Spleen (tissue), 11 donors: Measurements from ENCODE around the gene TRHDE. TPM values are rescaled to one million over a fixed set of nuclear protein-coding genes. Genes with fewer than 3 reads are reported as not detected.

Experiments used
- DNase-seq: peaks from one replicate; pipeline ENCODE4 v3.0.0-alpha.2; 2020
- H3K27ac ChIP-seq, 8 donors: fragments of 200-600 bp; sonication (generic) in 7 of 8; 1 replicate in 4 of 8; 2 replicates in 4 of 8; pipeline versions ENCODE4 v1.5.0 to v1.8.0; 2016 to 2021; ENCODE audit warnings: inconsistent platforms in 4 of 8, mild to moderate bottlenecking in 4 of 8, moderate library complexity in 1 of 8
- H3K27me3 ChIP-seq, 7 donors: fragments of 200-600 bp; sonication (generic) in 6 of 7; replicated peaks in 1 of 7; 1 replicate in 4 of 7; 2 replicates in 3 of 7; pipeline versions ENCODE4 v1.5.0 to v1.8.0; 2016 to 2021; ENCODE audit warnings: inconsistent platforms in 3 of 7, mild to moderate bottlenecking in 1 of 7
- H3K36me3 ChIP-seq, 6 donors: fragments of 200-600 bp; sonication (generic) in 5 of 6; 1 replicate in 4 of 6; 2 replicates in 2 of 6; pipeline versions ENCODE4 v1.5.0 to v1.8.0; 2016 to 2021; ENCODE audit warnings: inconsistent platforms in 2 of 6
- H3K4me1 ChIP-seq, 6 donors: fragments of 200-600 bp; sonication (generic) in 5 of 6; 1 replicate in 3 of 6; 2 replicates in 3 of 6; pipeline versions ENCODE4 v1.5.0 to v1.8.0; 2016 to 2021; ENCODE audit warnings: inconsistent platforms in 3 of 6
- H3K4me3 ChIP-seq, 8 donors: fragments of 200-600 bp; sonication (generic) in 7 of 8; 1 replicate in 4 of 8; 2 replicates in 4 of 8; pipeline versions ENCODE4 v1.5.0 to v1.8.0; 2016 to 2021; ENCODE audit warnings: inconsistent platforms in 4 of 8, mild to moderate bottlenecking in 4 of 8, moderate library complexity in 2 of 8
- H3K9me3 ChIP-seq, 8 donors: fragments of 200-600 bp; sonication (generic) in 7 of 8; 1 replicate in 4 of 8; 2 replicates in 4 of 8; pipeline versions ENCODE4 v1.5.0 to v1.8.0; 2016 to 2021; ENCODE audit warnings: inconsistent platforms in 4 of 8
- CTCF ChIP-seq, 11 experiments: fragments of 200-600 bp in 7 of 11; fragments of 450-650 bp in 4 of 11; sonication (generic) in 4 of 11; IDR thresholded peaks in 8 of 11; conservative IDR thresholded peaks in 3 of 11; 1 replicate in 7 of 11; 2 replicates in 4 of 11; pipeline versions ENCODE4 v1.4.0 to v1.8.0; 2016 to 2021; ENCODE audit warnings: antibody characterized with exemption in 11 of 11, inconsistent platforms in 4 of 11, mild to moderate bottlenecking in 1 of 11
- POLR2A ChIP-seq, 3 donors: fragments of 450-650 bp; IDR thresholded peaks; one replicate each; pipeline ENCODE4 v1.5.1; 2017; ENCODE audit warnings: antibody characterized with exemption in 3 of 3, mild to moderate bottlenecking in 1 of 3
- POLR2AphosphoS5 ChIP-seq, 3 donors: sonication (generic); formaldehyde crosslinking; IDR thresholded peaks; one replicate each; pipeline ENCODE4 v1.5.1; 2017; ENCODE audit warnings: antibody characterized with exemption in 3 of 3
- WGBS, 5 donors: extraction: QIAGEN DNeasy Blood & Tissue Kit in 3 of 5; methylation state at CpG; one replicate each; pipeline versions ENCODE4 v1.1.5 to v1.1.7; 2013 to 2018; 5-methylcytosine and 5-hydroxymethylcytosine counted together
- intact Hi-C: fragments of 100-400 bp; cut with DNase I; formaldehyde crosslinking; loops from one replicate; pipeline ENCODE4 v1.15.0; 2023; ENCODE audit warnings: low total_unique reads
- polyA plus RNA-seq, 3 donors: library from polyadenylated mRNA; stranded (reverse); fragments of 200-250 nt; gene quantifications; one replicate each; pipeline ENCODE4 v1.2.1, GENCODE V29; 2013
- total RNA-seq, 7 donors: library from RNA; depleted of rRNA in 3 of 7; stranded (reverse); fragments of >200 nt in 3 of 7; fragmentation: NEBNext Ultra II Directional in 4 of 7; extraction: Animal tissue kit (Norgen Biotek cat#: 25700) in 4 of 7; gene quantifications; one replicate each; pipeline versions ENCODE4 v1.1.0 to v1.2.1, GENCODE V29; 2016 to 2021
- donor health status: healthy with polysubstance abuse.
- donor health status: DM: no; HTN: no; CAD: no; lungs with moderate emphysema.
- donor health status: DM: no; HTN: no; CAD: no.
- donor health status: Bipolar disorder and iron deficiency.
- donor health status: healthy.
- donor health status: DM: no; HTN: no; CAD: no.
- donor health status: DM: yes; HTN: yes; CAD: no.

TRHDE gene
- total and polyA plus RNA-seq, 10 donors = 0.26 to 32.7 (median 16.3) TPM

GRCh38 chr12:72304751-72305150 is 32.6 kb downstream of the TRHDE start:
- intact Hi-C loops = no loop called here
- 25 to 44% (median 38%) methylated on average over 2 of the region's 2 CpGs for WGBS, 5 donors
- H3K27ac ChIP-seq = no peak overlapping the region

GRCh38 chr12:72307229-72307628 is 35.1 kb downstream of the TRHDE start:
- Histone ChIP-seq H3K4me3 (no peak overlapping the region), H3K27ac (no peak overlapping the region), H3K27me3 (no peaks in the 10 kb centered on the region), H3K4me1 (no peaks in the 10 kb centered on the region), H3K36me3 (no peaks in the 10 kb centered on the region), H3K9me3 (no peaks in the 10 kb centered on the region)
- 85 to 92% (median 90%) methylated on average over 6 of the region's 6 CpGs for WGBS, 5 donors
- intact Hi-C loops = no loop called here
- TF ChIP-seq POLR2AphosphoS5 (IDR thresholded peaks at IDR 0.05) = no peak
- no peak for TF ChIP-seq POLR2A (IDR thresholded peaks at IDR 0.05)
- no peak for TF ChIP-seq CTCF (IDR thresholded peaks at IDR 0.05 in 8 of 11, conservative IDR thresholded peaks at IDR 0.05 in 3 of 11)
- no peak for DNase-seq

More at GRCh38 chr12:72304751-72305150, 32.6 kb downstream of the TRHDE start:
- Histone ChIP-seq H3K27me3 (no peaks in the 10 kb centered on the region), H3K9me3 (no peaks in the 10 kb centered on the region), H3K4me3 (no peak overlapping the region), H3K4me1 (no peaks in the 10 kb centered on the region), H3K36me3 (no peaks in the 10 kb centered on the region)
- no peak for TF ChIP-seq CTCF (IDR thresholded peaks at IDR 0.05 in 8 of 11, conservative IDR thresholded peaks at IDR 0.05 in 3 of 11)
- no peak for TF ChIP-seq POLR2AphosphoS5 (IDR thresholded peaks at IDR 0.05)
- no peak for TF ChIP-seq POLR2A (IDR thresholded peaks at IDR 0.05)
- no peak for DNase-seq

GRCh38 chr12:72311946-72312345 is 39.8 kb downstream of the TRHDE start:
- no peak for TF ChIP-seq POLR2A (IDR thresholded peaks at IDR 0.05)
- no peak for TF ChIP-seq CTCF (IDR thresholded peaks at IDR 0.05 in 8 of 11, conservative IDR thresholded peaks at IDR 0.05 in 3 of 11)
- TF ChIP-seq POLR2AphosphoS5 (IDR thresholded peaks at IDR 0.05) = no peak
- Histone ChIP-seq H3K4me1 (no peaks in the 10 kb centered on the region), H3K36me3 (no peaks in the 10 kb centered on the region), H3K9me3 (no peaks in the 10 kb centered on the region), H3K4me3 (no peak overlapping the region), H3K27me3 (no peaks in the 10 kb centered on the region), H3K27ac (no peak overlapping the region)
- DNase-seq = no peak
- intact Hi-C loops = no loop called here
- WGBS, 5 donors = 72 to 89% (median 80%) methylated on average over 5 of the region's 5 CpGs

- H3K27ac ChIP-seq = no peak overlapping the region
- H3K36me3 ChIP-seq = no peaks in the 10 kb centered on the region
- no peak for TF ChIP-seq POLR2A (IDR thresholded peaks at IDR 0.05)
- TF ChIP-seq CTCF (IDR thresholded peaks at IDR 0.05 in 8 of 11, conservative IDR thresholded peaks at IDR 0.05 in 3 of 11) = no peak
- no peak for TF ChIP-seq POLR2AphosphoS5 (IDR thresholded peaks at IDR 0.05)
- intact Hi-C loops = no loop called here
- 62 to 81% (median 71%) methylated on average over 2 of the region's 2 CpGs for WGBS, 5 donors
- no peaks in the 10 kb centered on the region for H3K4me1 ChIP-seq
- no peaks in the 10 kb centered on the region for H3K9me3 ChIP-seq
- H3K4me3 ChIP-seq = no peak overlapping the region
- no peak for DNase-seq
- H3K27me3 ChIP-seq = no peaks in the 10 kb centered on the region
Measured at GRCh38 chr12:72313806-72314205, 41.6 kb downstream of the TRHDE start.
